Ecto neural progenitor cell (in vitro differentiated cells): Measurements from ENCODE around the gene KCNJ10.
"Not testable (repeated sequence)": the region's sequence is repeated elsewhere in the genome, so short reads cannot be mapped to it uniquely, and the experiment has no call there.

ENCODE experiments used
- DNase-seq: peaks from one replicate; pipeline ENCODE4 v3.0.0-alpha.2; 2018; ENCODE audit warnings: low spot score

The KCNJ10 gene

GRCh38 chr1:160061369-160062229 is 8.4 kb downstream of the KCNJ10 start:
- DNase-seq: peak; percentile 53

GRCh38 chr1:160058087-160058486 is 11.9 kb downstream of the KCNJ10 start:
- no peak for DNase-seq

GRCh38 chr1:160056648-160057169 is 13.3 kb downstream of the KCNJ10 start:
- no peak for DNase-seq

- DNase-seq: no peak
Measured at GRCh38 chr1:160053548-160054365, 16.2 kb downstream of the KCNJ10 start.

GRCh38 chr1:160052936-160053335 is 17.0 kb downstream of the KCNJ10 start:
- no peak for DNase-seq

- no peak for DNase-seq
Measured at GRCh38 chr1:160050619-160051018, 19.3 kb downstream of the KCNJ10 start.

GRCh38 chr1:160050182-160050581 is 19.8 kb downstream of the KCNJ10 start:
- not testable (repeated sequence) for DNase-seq

- no peak for DNase-seq
Measured at GRCh38 chr1:160049101-160049500, 20.9 kb downstream of the KCNJ10 start.

GRCh38 chr1:160048335-160048734 is 21.6 kb downstream of the KCNJ10 start:
- DNase-seq: no peak

GRCh38 chr1:160047111-160047991 is 22.6 kb downstream of the KCNJ10 start:
- no peak for DNase-seq

GRCh38 chr1:160046494-160047110 is 23.4 kb downstream of the KCNJ10 start:
- DNase-seq: peak; percentile 69

GRCh38 chr1:160045653-160046052 is 24.3 kb downstream of the KCNJ10 start:
- DNase-seq: no peak

- no peak for DNase-seq
Measured at GRCh38 chr1:160043543-160043942, 26.4 kb downstream of the KCNJ10 start.

GRCh38 chr1:160040476-160040875 is 29.5 kb downstream of the KCNJ10 start:
- DNase-seq: no peak

GRCh38 chr1:160032165-160032820 is 37.7 kb downstream of the KCNJ10 start:
- no peak for DNase-seq

GRCh38 chr1:160031365-160032164 is 38.4 kb downstream of the KCNJ10 start, which contains the start of gene PIGM:
PIGM (minus strand) TSS chr1:160031990; CDS start chr1:160031739, 251 bp downstream.
- peak; percentile 94 for DNase-seq

GRCh38 chr1:160030657-160031364 is 39.1 kb downstream of the KCNJ10 start:
- DNase-seq: no peak

- no peak for DNase-seq
Measured at GRCh38 chr1:160028426-160028825, 41.5 kb downstream of the KCNJ10 start.

- DNase-seq: no peak
Measured at GRCh38 chr1:160025314-160025713, 44.6 kb downstream of the KCNJ10 start.
